ENCODE data around the gene RBFOX1. TPM values are rescaled to one million over a fixed set of nuclear protein-coding genes. Genes with fewer than 3 reads are reported as not detected.

Gene RBFOX1
- total RNA-seq, 4 donors from 2014 or later: 0.12 to 0.54 TPM; not detected in 2

DNA sequence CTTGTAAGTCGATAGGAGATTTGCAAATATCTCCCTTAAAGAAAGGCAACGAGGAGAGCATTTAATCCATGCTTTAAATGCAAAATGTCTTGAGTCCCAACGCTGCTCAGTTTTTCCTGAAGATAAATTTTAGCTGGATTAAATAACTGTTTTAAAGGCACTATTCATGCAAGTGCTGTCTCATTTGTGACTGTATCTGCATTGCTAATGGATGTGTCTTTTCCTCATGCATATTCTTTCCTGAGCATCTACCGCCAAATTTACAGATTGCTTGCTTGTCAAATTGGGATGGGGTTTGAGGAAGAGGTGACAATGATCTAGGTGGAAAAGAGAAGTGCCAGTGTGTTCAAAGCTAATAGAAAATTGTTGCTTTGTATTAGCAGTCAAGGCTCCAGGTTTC lies 106.9 kb downstream of the RBFOX1 start:
- Histone ChIP-seq H3K27me3 (peaks cover 11% of the 10 kb centered on the region), H3K27ac (no peak overlapping the region), H3K36me3 (no peaks in the 10 kb centered on the region), H3K4me1 (no peaks in the 10 kb centered on the region), H3K4me3 (no peak overlapping the region), H3K9me3 (no peaks in the 10 kb centered on the region)
- TF ChIP-seq POLR2A (IDR thresholded peaks at IDR 0.05) (no peak), POLR2AphosphoS5 (IDR thresholded peaks at IDR 0.05) (no peak), EP300 (IDR thresholded peaks at IDR 0.05) (no peak)
- TF ChIP-seq, protein P1, sequence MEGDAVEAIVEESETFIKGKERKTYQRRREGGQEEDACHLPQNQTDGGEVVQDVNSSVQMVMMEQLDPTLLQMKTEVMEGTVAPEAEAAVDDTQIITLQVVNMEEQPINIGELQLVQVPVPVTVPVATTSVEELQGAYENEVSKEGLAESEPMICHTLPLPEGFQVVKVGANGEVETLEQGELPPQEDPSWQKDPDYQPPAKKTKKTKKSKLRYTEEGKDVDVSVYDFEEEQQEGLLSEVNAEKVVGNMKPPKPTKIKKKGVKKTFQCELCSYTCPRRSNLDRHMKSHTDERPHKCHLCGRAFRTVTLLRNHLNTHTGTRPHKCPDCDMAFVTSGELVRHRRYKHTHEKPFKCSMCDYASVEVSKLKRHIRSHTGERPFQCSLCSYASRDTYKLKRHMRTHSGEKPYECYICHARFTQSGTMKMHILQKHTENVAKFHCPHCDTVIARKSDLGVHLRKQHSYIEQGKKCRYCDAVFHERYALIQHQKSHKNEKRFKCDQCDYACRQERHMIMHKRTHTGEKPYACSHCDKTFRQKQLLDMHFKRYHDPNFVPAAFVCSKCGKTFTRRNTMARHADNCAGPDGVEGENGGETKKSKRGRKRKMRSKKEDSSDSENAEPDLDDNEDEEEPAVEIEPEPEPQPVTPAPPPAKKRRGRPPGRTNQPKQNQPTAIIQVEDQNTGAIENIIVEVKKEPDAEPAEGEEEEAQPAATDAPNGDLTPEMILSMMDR (IDR thresholded peaks at IDR 0.05): no peak
- ATAC-seq: no peak
- 30 to 35% methylated on average over 4 of the region's 4 CpGs for WGBS, 2 donors (ENCODE audit: low coverage in 1 of 2)

DNA sequence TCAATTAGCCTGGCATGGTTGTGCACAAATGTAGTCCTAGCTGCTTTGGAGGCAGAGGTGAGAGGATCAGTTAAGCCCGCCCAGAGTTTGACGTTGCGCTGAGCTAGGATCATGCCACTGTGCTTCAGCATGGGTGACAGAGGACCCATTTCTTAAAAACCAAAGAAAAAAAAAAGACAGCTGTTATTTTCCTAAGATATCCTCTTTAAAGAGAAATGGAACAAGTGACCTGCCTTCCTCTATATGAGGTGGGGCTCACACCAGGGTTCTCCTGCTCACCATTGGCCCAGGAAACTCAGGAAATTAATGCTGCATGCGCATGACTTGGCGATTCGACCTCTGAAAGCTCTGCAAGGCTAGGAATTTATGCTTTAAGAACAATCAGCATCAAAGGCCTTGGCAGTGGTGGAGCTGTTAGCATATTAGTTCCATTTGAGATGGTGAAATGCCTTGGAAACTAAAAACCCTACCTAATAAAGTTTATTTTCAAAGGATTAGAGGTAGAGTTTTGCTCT lies 108.3 kb downstream of the RBFOX1 start:
- ATAC-seq: no peak
- no peaks in the 10 kb centered on the region for H3K4me1 ChIP-seq
- WGBS, 2 donors (ENCODE audit: low coverage in 1 of 2): 30 to 55% methylated on average over 2 to 4 of the region's 6 CpGs
- no peak overlapping the region for H3K27ac ChIP-seq
- H3K4me3 ChIP-seq: no peak overlapping the region
- peaks cover 11% of the 10 kb centered on the region for H3K27me3 ChIP-seq
- no peaks in the 10 kb centered on the region for H3K36me3 ChIP-seq
- TF ChIP-seq, protein P1 (IDR thresholded peaks at IDR 0.05): no peak
- no peak for TF ChIP-seq POLR2A (IDR thresholded peaks at IDR 0.05)
- TF ChIP-seq EP300 (IDR thresholded peaks at IDR 0.05): no peak
- TF ChIP-seq POLR2AphosphoS5 (IDR thresholded peaks at IDR 0.05): no peak
- H3K9me3 ChIP-seq: no peaks in the 10 kb centered on the region

DNA sequence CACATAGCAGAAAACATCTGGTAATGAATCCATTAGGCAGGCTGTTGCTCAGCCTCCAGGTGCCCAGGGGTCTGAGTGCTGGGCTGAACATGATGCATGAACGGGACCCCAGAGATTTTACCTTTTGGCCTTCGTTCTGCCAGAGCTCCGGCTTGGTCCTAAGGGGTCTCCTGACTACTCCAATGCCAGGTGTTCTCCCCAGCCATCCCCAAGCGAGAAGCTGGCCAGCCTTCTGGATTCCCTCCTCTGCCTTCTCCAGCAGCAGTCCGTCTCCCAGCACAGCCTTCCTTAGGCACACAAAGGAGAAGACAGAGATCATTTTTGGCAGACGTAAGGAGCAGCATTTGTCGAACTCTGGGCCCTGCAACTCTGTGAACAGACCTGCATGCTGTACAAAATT lies 109.4 kb downstream of the RBFOX1 start:
- TF ChIP-seq POLR2AphosphoS5 (IDR thresholded peaks at IDR 0.05): no peak
- TF ChIP-seq, protein P1 (IDR thresholded peaks at IDR 0.05): no peak
- no peak for TF ChIP-seq EP300 (IDR thresholded peaks at IDR 0.05)
- TF ChIP-seq POLR2A (IDR thresholded peaks at IDR 0.05): no peak
- Histone ChIP-seq H3K27me3 (peaks cover 11% of the 10 kb centered on the region), H3K27ac (no peak overlapping the region), H3K4me3 (no peak overlapping the region), H3K36me3 (no peaks in the 10 kb centered on the region), H3K4me1 (no peaks in the 10 kb centered on the region), H3K9me3 (no peaks in the 10 kb centered on the region)
- 80 to 83% methylated on average over 1 to 2 of the region's 7 CpGs for WGBS, 2 donors (ENCODE audit: low coverage in 1 of 2)
- no peak for ATAC-seq

DNA sequence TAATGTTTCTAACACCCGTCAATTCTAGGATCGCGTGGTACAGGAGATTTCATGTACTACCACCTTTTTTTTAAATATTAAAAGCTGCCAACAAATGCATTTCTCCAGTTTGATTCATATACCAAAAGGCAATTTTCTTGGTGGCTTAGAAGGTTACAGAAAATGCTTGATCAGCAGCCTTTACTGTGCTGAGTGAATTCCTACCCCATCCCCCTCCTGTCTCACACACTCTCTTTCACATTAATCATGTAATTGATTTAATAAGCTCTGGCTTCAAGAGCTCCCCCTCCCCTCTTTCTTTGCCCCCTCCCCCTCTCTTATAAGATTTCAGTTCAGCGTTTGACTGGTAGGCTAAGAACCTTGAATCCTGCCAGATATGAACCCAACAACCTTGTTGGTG lies 110.5 kb downstream of the RBFOX1 start:
- Histone ChIP-seq H3K4me3 (no peak overlapping the region), H3K9me3 (no peaks in the 10 kb centered on the region), H3K27me3 (peaks cover 11% of the 10 kb centered on the region), H3K27ac (no peak overlapping the region), H3K4me1 (no peaks in the 10 kb centered on the region), H3K36me3 (no peaks in the 10 kb centered on the region)
- 72 to 85% methylated on average over 4 of the region's 4 CpGs for WGBS, 2 donors (ENCODE audit: low coverage in 1 of 2)
- no peak for ATAC-seq
- TF ChIP-seq POLR2AphosphoS5 (IDR thresholded peaks at IDR 0.05): no peak
- TF ChIP-seq, protein P1 (IDR thresholded peaks at IDR 0.05): no peak
- no peak for TF ChIP-seq POLR2A (IDR thresholded peaks at IDR 0.05)
- no peak for TF ChIP-seq EP300 (IDR thresholded peaks at IDR 0.05)

DNA sequence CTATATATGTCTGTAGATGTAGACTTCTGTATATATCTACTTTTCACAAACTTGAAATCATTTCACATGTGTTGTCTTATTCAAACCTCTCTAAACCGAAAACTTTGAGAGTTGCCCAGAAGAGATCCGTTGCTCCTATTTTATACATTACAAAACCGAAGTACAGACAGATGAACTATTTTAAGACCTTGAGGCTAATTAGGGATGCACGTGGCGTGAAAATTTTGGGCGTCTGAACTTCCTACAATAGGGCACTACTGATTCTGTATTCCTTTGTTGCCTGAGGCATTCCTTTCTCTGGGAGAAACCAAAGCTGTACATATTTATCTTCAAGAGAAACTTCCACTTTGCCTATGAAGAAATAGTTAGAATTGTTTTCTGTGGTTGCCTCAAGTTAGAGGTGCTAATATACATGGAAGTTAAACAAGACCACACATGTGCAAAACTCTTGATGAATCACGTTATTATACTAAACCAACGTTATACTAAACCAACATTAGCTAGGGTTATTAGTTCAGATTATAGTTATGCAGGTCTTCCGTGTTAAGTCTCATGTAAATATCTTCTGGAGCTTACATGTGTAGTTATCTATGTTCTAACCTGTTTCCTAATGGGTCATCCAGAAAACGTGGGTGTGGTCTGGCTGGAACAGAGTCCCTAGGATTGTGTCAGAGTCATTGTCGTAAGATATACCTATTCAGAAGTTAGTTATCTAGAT lies 111.2 kb downstream of the RBFOX1 start:
- ATAC-seq: no peak
- no peaks in the 10 kb centered on the region for H3K9me3 ChIP-seq
- no peaks in the 10 kb centered on the region for H3K36me3 ChIP-seq
- 70 to 76% methylated on average over 7 to 11 of the region's 11 CpGs for WGBS, 2 donors (ENCODE audit: low coverage in 1 of 2)
- H3K4me3 ChIP-seq: no peak overlapping the region
- no peak overlapping the region for H3K27ac ChIP-seq
- peaks cover 11% of the 10 kb centered on the region for H3K27me3 ChIP-seq
- H3K4me1 ChIP-seq: no peaks in the 10 kb centered on the region
- TF ChIP-seq POLR2A (IDR thresholded peaks at IDR 0.05) (no peak), EP300 (IDR thresholded peaks at IDR 0.05) (no peak), POLR2AphosphoS5 (IDR thresholded peaks at IDR 0.05) (no peak)
- TF ChIP-seq, protein P1 (IDR thresholded peaks at IDR 0.05): no peak
